ENCODE data around the gene OR52K2.

- no peak for TF ChIP-seq POLR2A (IDR thresholded peaks at IDR 0.05; ENCODE audit: extremely low read depth, insufficient read length)
- no peak for TF ChIP-seq MAX (IDR thresholded peaks at IDR 0.05; ENCODE audit: low read depth, low read length)
- no peak for TF ChIP-seq MYC (IDR thresholded peaks at IDR 0.05; ENCODE audit: low read depth, low read length)
- TF ChIP-seq CTCF (IDR thresholded peaks at IDR 0.05; ENCODE audit: low read depth, low read length): no peak
Observed at GRCh38 chr11:4480577-4481239, 31.6 kb downstream of the OR52K2 start.

Data from NB4 (cell line).